ENCODE measurements around the gene SDCBP2. TPM values are rescaled to one million over a fixed set of nuclear protein-coding genes. Genes with fewer than 3 reads are reported as not detected.

SDCBP2 gene
- total RNA-seq, 1 donor from 2014 or later, result 4.0 TPM

GRCh38 chr20:1281279-1282057 lies 47.5 kb downstream of the SDCBP2 start:
- H3K4me3 Mint-ChIP-seq (ENCODE audit: unreplicated experiment), result no peak overlapping the region
- H3K27me3 Mint-ChIP-seq (ENCODE audit: unreplicated experiment), result no peaks in the 10 kb centered on the region
- no peaks in the 10 kb centered on the region for H3K9me3 Mint-ChIP-seq (ENCODE audit: unreplicated experiment)
- peaks cover 13% of the 10 kb centered on the region for H3K4me1 Mint-ChIP-seq (ENCODE audit: low read depth, unreplicated experiment)
- no peak for DNase-seq
- H3K27ac Mint-ChIP-seq (ENCODE audit: unreplicated experiment), result no peak overlapping the region
- no peaks in the 10 kb centered on the region for H3K36me3 Mint-ChIP-seq (ENCODE audit: unreplicated experiment)
- TF ChIP-seq CTCF (IDR thresholded peaks at IDR 0.05; ENCODE audit: partially characterized antibody, unreplicated experiment), result no peak

- TF ChIP-seq CTCF (IDR thresholded peaks at IDR 0.05; ENCODE audit: partially characterized antibody, unreplicated experiment), result no peak
- no peaks in the 10 kb centered on the region for H3K36me3 Mint-ChIP-seq (ENCODE audit: unreplicated experiment)
- H3K4me3 Mint-ChIP-seq (ENCODE audit: unreplicated experiment), result no peak overlapping the region
- H3K4me1 Mint-ChIP-seq (ENCODE audit: low read depth, unreplicated experiment), result peaks cover 16% of the 10 kb centered on the region
- peaks cover 2% of the 10 kb centered on the region for H3K9me3 Mint-ChIP-seq (ENCODE audit: unreplicated experiment)
- H3K27me3 Mint-ChIP-seq (ENCODE audit: unreplicated experiment), result no peaks in the 10 kb centered on the region
- no peak overlapping the region for H3K27ac Mint-ChIP-seq (ENCODE audit: unreplicated experiment)
- no peak for DNase-seq
These were observed 48.5 kb downstream of the SDCBP2 start for GRCh38 chr20:1280195-1281102.

- Mint-ChIP-seq H3K27me3 (ENCODE audit: unreplicated experiment) (peaks cover 10% of the 10 kb centered on the region), H3K9me3 (ENCODE audit: unreplicated experiment) (peaks cover 7% of the 10 kb centered on the region), H3K4me1 (ENCODE audit: low read depth, unreplicated experiment) (peaks cover 30% of the 10 kb centered on the region), H3K36me3 (ENCODE audit: unreplicated experiment) (no peaks in the 10 kb centered on the region), H3K27ac (ENCODE audit: unreplicated experiment) (no peak overlapping the region), H3K4me3 (ENCODE audit: unreplicated experiment) (no peak overlapping the region)
- no peak for TF ChIP-seq CTCF (IDR thresholded peaks at IDR 0.05; ENCODE audit: partially characterized antibody, unreplicated experiment)
- no peak for DNase-seq
These were observed 49.9 kb downstream of the SDCBP2 start for GRCh38 chr20:1278993-1279392.

- TF ChIP-seq CTCF (IDR thresholded peaks at IDR 0.05; ENCODE audit: partially characterized antibody, unreplicated experiment), result no peak
- no peak overlapping the region for H3K4me3 Mint-ChIP-seq (ENCODE audit: unreplicated experiment)
- peaks cover 10% of the 10 kb centered on the region for H3K27me3 Mint-ChIP-seq (ENCODE audit: unreplicated experiment)
- H3K27ac Mint-ChIP-seq (ENCODE audit: unreplicated experiment), result no peak overlapping the region
- H3K36me3 Mint-ChIP-seq (ENCODE audit: unreplicated experiment), result no peaks in the 10 kb centered on the region
- peaks cover 35% of the 10 kb centered on the region for H3K4me1 Mint-ChIP-seq (ENCODE audit: low read depth, unreplicated experiment)
- no peak for DNase-seq
- H3K9me3 Mint-ChIP-seq (ENCODE audit: unreplicated experiment), result peaks cover 7% of the 10 kb centered on the region
These were observed 51.2 kb downstream of the SDCBP2 start for GRCh38 chr20:1277529-1278322.
